HCT116 (cell line): ENCODE measurements around the gene CAMK2G.

Experiments used
- CTCF ChIP-seq, 3 experiments: fragments of 200-600 bp in 1 of 3; sonication (generic) in 1 of 3; IDR thresholded peaks in 2 of 3; conservative IDR thresholded peaks in 1 of 3; 2 replicates each; pipeline ENCODE4 v1.5.1; 2012 to 2017; ENCODE audit warnings: low read depth in 2 of 3, low read length in 2 of 3, antibody characterized with exemption in 1 of 3, borderline replicate concordance in 1 of 3, control low read depth in 1 of 3, mild to moderate bottlenecking in 1 of 3, mixed read lengths in 1 of 3, mixed run types in 1 of 3, moderate library complexity in 1 of 3; ENCODE audit not compliant: insufficient read depth in 1 of 3
- EGR1 ChIP-seq: IDR thresholded peaks from 2 replicates; pipeline ENCODE4 v1.6.1; 2012; ENCODE audit warnings: low read depth
- EZH2 ChIP-seq: fragments of 200-600 bp; sonication (generic); IDR thresholded peaks from 2 replicates; pipeline ENCODE4 v1.6.1; 2017; ENCODE audit warnings: antibody characterized with exemption, mixed run types
- EZH2phosphoT487 ChIP-seq: fragments of 200-600 bp; IDR thresholded peaks from 2 replicates; pipeline ENCODE4 v1.6.1; 2018; ENCODE audit warnings: antibody characterized with exemption, borderline replicate concordance
- MAX ChIP-seq: IDR thresholded peaks from 2 replicates; pipeline ENCODE4 v1.6.1; 2012
- POLR2AphosphoS5 ChIP-seq: IDR thresholded peaks from 2 replicates; pipeline ENCODE4 v1.6.1; 2011; ENCODE audit warnings: mild to moderate bottlenecking, low read depth, low read length, moderate library complexity
- SRF ChIP-seq: IDR thresholded peaks from 2 replicates; pipeline ENCODE4 v1.6.1; 2012; ENCODE audit warnings: low read depth
- TF ChIP-seq, protein P1 (sequence below): IDR thresholded peaks from 2 replicates; pipeline ENCODE4 v1.6.1; 2012; ENCODE audit warnings: low read depth

DNA sequence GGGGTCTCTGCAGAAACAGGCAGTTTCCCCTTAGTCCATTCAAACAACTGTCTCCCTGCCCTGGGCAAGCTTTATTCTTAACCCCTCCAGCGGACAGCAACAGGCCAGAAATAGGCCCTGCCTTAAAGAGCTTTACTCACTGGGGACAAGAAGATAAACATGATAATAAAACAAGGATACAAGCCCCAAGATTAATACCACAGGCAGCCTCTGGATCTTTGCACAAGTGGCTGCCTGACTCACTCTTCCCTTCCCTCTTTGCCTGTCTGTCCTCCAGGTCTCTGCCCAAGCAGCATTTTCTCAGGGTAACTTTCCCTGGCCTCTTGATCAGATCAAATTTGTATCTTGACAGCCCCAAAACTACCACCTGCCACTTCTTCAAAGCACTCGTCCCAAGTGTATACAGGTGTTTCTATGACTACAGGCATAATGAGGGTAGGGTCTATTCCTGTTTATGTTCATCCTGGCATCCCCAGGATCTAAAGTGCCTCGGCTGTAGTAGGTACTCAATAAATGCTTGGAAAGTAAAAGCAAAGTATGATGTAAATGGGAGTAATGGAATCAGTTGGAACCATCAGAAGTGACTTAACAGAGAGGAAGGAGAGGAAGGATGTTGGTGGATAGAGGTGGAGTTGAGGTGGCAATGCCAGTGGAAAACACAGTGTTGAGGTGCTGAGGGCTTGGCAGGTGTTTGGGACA, 7.0 kb upstream of the CAMK2G start:
- TF ChIP-seq EZH2 (no peak), CTCF (IDR thresholded peaks at IDR 0.05 in 2 of 3, conservative IDR thresholded peaks at IDR 0.05 in 1 of 3; ENCODE audit: borderline replicate concordance in 1 of 3, insufficient read depth in 1 of 3, low read depth in 2 of 3, low read length in 2 of 3) (no peak), POLR2AphosphoS5 (no peak), MAX (no peak), EGR1 (no peak), EZH2phosphoT487 (no peak), SRF (no peak)
- TF ChIP-seq, protein P1, sequence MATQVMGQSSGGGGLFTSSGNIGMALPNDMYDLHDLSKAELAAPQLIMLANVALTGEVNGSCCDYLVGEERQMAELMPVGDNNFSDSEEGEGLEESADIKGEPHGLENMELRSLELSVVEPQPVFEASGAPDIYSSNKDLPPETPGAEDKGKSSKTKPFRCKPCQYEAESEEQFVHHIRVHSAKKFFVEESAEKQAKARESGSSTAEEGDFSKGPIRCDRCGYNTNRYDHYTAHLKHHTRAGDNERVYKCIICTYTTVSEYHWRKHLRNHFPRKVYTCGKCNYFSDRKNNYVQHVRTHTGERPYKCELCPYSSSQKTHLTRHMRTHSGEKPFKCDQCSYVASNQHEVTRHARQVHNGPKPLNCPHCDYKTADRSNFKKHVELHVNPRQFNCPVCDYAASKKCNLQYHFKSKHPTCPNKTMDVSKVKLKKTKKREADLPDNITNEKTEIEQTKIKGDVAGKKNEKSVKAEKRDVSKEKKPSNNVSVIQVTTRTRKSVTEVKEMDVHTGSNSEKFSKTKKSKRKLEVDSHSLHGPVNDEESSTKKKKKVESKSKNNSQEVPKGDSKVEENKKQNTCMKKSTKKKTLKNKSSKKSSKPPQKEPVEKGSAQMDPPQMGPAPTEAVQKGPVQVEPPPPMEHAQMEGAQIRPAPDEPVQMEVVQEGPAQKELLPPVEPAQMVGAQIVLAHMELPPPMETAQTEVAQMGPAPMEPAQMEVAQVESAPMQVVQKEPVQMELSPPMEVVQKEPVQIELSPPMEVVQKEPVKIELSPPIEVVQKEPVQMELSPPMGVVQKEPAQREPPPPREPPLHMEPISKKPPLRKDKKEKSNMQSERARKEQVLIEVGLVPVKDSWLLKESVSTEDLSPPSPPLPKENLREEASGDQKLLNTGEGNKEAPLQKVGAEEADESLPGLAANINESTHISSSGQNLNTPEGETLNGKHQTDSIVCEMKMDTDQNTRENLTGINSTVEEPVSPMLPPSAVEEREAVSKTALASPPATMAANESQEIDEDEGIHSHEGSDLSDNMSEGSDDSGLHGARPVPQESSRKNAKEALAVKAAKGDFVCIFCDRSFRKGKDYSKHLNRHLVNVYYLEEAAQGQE, result no peak
